ENCODE data around the gene NHSL2. TPM values are rescaled to one million over a fixed set of nuclear protein-coding genes. Genes with fewer than 3 reads are reported as not detected.

Gene NHSL2
- total and polyA plus RNA-seq, 2 of the 13 experiments (the other 11 are each of a cell fraction or from before 2014, with no cell fraction given) = not detected

DNA sequence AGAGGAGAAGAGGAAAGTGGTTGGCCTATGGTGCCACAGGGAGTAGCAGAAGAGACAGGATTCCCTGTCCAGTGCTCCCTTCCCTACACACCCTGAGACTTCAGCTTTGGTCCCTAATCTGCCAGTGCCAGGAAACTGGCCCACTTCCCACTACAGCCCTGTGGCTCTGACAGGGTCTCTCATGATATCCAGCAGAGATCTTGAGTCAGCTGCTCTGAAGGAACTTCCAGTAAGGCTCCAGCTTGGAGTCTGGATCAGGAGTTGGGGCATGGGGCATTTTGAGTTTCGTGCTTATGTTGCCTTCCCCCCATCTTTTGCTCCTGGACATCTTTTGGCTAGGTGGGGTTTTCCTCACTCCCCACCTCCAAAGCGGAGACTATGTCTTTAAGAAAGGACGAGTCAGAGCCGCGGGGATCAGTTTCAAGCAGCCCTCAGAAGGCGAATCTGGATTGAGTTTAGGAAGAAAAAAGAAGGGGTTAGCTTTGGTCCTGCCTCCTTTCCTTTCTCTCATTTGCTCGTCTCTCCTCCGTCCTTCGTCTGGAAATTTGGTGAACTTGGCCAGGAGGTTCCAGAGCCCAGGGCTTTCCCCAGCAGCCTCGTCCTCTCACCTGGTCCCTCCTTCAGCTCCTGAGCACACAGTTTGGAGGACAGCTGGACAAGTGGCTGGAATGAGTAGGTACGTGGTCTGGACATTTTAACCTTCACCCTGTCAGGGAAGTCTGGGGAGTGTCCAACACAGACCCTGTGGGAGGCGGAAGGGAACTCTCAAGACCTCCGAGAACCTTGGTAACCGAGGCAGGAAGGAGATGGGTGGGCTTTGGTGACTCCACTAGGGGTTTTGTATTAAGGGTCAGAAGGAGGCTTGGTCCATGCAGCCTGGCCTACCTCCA lies 116.6 kb downstream of the NHSL2 start (continued):
- no peak for TF ChIP-seq FOXP1 (IDR thresholded peaks at IDR 0.05)
- TF ChIP-seq FOXP1 (CRISPR knock-in tag; IDR thresholded peaks at IDR 0.05) = no peak
- TF ChIP-seq ARNTL (CRISPR knock-in tag; IDR thresholded peaks at IDR 0.05) = no peak
- no peak for TF ChIP-seq PTBP1 (IDR thresholded peaks at IDR 0.05; ENCODE audit: low read depth, low read length, poor library complexity, severe bottlenecking)

DNA sequence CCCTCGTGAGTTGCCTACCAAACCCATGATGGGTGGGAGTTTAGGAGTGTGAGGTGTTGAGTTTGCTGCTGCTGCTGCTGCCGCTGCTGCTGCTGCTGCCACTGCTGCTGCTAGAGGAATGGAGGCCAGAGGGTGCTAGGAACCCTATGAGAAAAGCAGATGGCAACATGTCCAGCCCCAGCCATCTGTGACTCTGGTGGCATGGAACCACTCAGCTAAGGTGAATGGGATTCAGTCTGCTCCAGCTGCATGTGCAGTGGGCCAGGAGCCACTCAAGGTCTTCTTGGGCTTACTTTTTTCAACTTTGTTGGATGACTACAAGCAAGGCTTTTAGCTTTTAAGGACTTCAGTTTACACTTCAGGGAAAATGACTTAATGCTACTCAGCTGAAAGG lies 117.3 kb downstream of the NHSL2 start:
- WGBS (ENCODE audit: low lambda C conversion rate) = no CpG with 5 or more reads among the region's 2 CpGs
- FAIRE-seq (no peak), DNase-seq (ENCODE audit: low spot score) (no peak), ATAC-seq (no peak)
- H3K27me3 ChIP-seq (ENCODE audit: control insufficient read depth in 1 of 2, insufficient read depth in 2 of 2, low read length in 2 of 2) = no peaks in the 10 kb centered on the region
- no peak overlapping the region for H3K4me3 ChIP-seq (replicated peaks in 1 of 3; ENCODE audit: insufficient read depth in 1 of 3, low read depth in 2 of 3, low read length in 3 of 3)
- no peaks in the 10 kb centered on the region for H3K9me3 ChIP-seq (ENCODE audit: low read length)
- ChIA-PET POLR2A (no interaction called here), CTCF (ENCODE audit: low intra/inter-chr PET ratio, low total read pairs) (no interaction called here)
- no peak overlapping the region for H2AFZ ChIP-seq (ENCODE audit: low read length)
- no peak overlapping the region for H3K9ac ChIP-seq (ENCODE audit: insufficient read depth, low read depth, low read length)
- TF ChIP-seq ZFP37 (CRISPR knock-in tag; IDR thresholded peaks at IDR 0.05; ENCODE audit: borderline replicate concordance) = no peak
- TF ChIP-seq ZNF713 (CRISPR knock-in tag; IDR thresholded peaks at IDR 0.05) = no peak
- no peak for TF ChIP-seq PHB2 (IDR thresholded peaks at IDR 0.05; ENCODE audit: partially characterized antibody)
- TF ChIP-seq BORCS8-MEF2B (CRISPR knock-in tag; IDR thresholded peaks at IDR 0.05) = no peak
- no peak for TF ChIP-seq ZNF607 (CRISPR knock-in tag; IDR thresholded peaks at IDR 0.05; ENCODE audit: borderline replicate concordance)
- TF ChIP-seq XBP1 (CRISPR knock-in tag; IDR thresholded peaks at IDR 0.05) = no peak
- no peak for TF ChIP-seq ZNF383 (CRISPR knock-in tag; IDR thresholded peaks at IDR 0.05; ENCODE audit: borderline replicate concordance)
- no peak for TF ChIP-seq HOXA5 (CRISPR knock-in tag; IDR thresholded peaks at IDR 0.05)
- H3K4me2 ChIP-seq (ENCODE audit: low read depth, low read length) = no peak overlapping the region
- no peak overlapping the region for H3K27ac ChIP-seq (ENCODE audit: extremely low read length, insufficient read depth, low read length)
- no peaks in the 10 kb centered on the region for H3K36me3 ChIP-seq (replicated peaks in 1 of 2; ENCODE audit: control insufficient read depth in 1 of 2, insufficient read depth in 2 of 2, low read length in 2 of 2)
- no peaks in the 10 kb centered on the region for H4K20me1 ChIP-seq (ENCODE audit: insufficient read depth, low read length)
- intact Hi-C loops (cut with micrococcal nuclease; ENCODE audit: unreplicated experiment) (no loop called here), in situ Hi-C loops (cut with HindIII; ENCODE audit: extremely low pct_ligation_motif_present, low pct_unique_long_range_greater_than_20kb) (no loop called here)
- H3K4me1 ChIP-seq (ENCODE audit: insufficient read depth, low read length) = peaks cover 18% of the 10 kb centered on the region
- no TSS peak for BruUV-seq (replicated peaks)
- no peaks in the 10 kb centered on the region for H3K79me2 ChIP-seq (ENCODE audit: insufficient read depth, low read length)

All from HepG2 (cell line).